Omental fat pad (tissue), 4 donors: Measurements from ENCODE around the gene ETHE1. TPM values are rescaled to one million over a fixed set of nuclear protein-coding genes. Genes with fewer than 3 reads are reported as not detected.

ENCODE experiments used
- ATAC-seq: fragments of 150-250 bp; one replicate; pipeline ENCODE4 v1.9.1; 2016; ENCODE audit warnings: mild to moderate bottlenecking, moderate library complexity; ENCODE audit not compliant: low FRiP score
- DNase-seq: peaks from one replicate; pipeline ENCODE4 v3.0.0-alpha.2; 2019; ENCODE audit warnings: low spot score
- CTCF ChIP-seq, 3 donors: fragments of 450-650 bp; IDR thresholded peaks; one replicate each; pipeline ENCODE4 v1.5.1; 2016 to 2017; ENCODE audit warnings: antibody characterized with exemption in 3 of 3, mild to moderate bottlenecking in 3 of 3, moderate library complexity in 2 of 3
- total RNA-seq, 4 donors: library from RNA; depleted of rRNA; stranded (reverse); fragments of >200 nt; gene quantifications; one replicate each; pipeline ENCODE4 v1.1.0, GENCODE V29; 2016

ETHE1 gene
- total RNA-seq: 10 to 100 TPM; 32.4 to 52.3 (median 41.3) TPM

GRCh38 chr19:43526884-43527859 lies at the start of gene ETHE1:
Gene ETHE1, minus strand, starts transcription at chr19:43527201. Its CDS starts 24 bp downstream, at chr19:43527177.
- ATAC-seq (peak; percentile 79), DNase-seq (peak; percentile 63)
- TF ChIP-seq CTCF (IDR thresholded peaks at IDR 0.05): peak in 1 of 3 donors; percentile 9

GRCh38 chr19:43575955-43576878 lies 49.2 kb upstream of the ETHE1 start:
- no peak for DNase-seq
- ATAC-seq: no peak
- TF ChIP-seq CTCF (IDR thresholded peaks at IDR 0.05): no peak

- ATAC-seq (peak; percentile 99), DNase-seq (peak; percentile 78)
- TF ChIP-seq CTCF (IDR thresholded peaks at IDR 0.05): no peak
These were observed 48.4 kb upstream of the ETHE1 start, which contains the start of the genes PINLYP and XRCC1 for GRCh38 chr19:43575156-43575950. Gene PINLYP, plus strand, starts transcription at chr19:43575801. Its CDS starts 1,391 bp downstream, at chr19:43577192. Gene XRCC1, minus strand, starts transcription at chr19:43575527. Its CDS starts 69 bp downstream, at chr19:43575458.

GRCh38 chr19:43574424-43575155 lies 47.6 kb upstream of the ETHE1 start:
- ATAC-seq (no peak), DNase-seq (no peak)
- no peak for TF ChIP-seq CTCF (IDR thresholded peaks at IDR 0.05)

GRCh38 chr19:43572171-43572588 lies 45.2 kb upstream of the ETHE1 start:
- ATAC-seq (no peak), DNase-seq (no peak)
- TF ChIP-seq CTCF (IDR thresholded peaks at IDR 0.05): no peak
